ENCODE results near the gene PTPRK. TPM values are rescaled to one million over a fixed set of nuclear protein-coding genes. Genes with fewer than 3 reads are reported as not detected.

PTPRK gene
- polyA plus RNA-seq, 3 donors = 0.01 TPM; not detected in 2

DNA sequence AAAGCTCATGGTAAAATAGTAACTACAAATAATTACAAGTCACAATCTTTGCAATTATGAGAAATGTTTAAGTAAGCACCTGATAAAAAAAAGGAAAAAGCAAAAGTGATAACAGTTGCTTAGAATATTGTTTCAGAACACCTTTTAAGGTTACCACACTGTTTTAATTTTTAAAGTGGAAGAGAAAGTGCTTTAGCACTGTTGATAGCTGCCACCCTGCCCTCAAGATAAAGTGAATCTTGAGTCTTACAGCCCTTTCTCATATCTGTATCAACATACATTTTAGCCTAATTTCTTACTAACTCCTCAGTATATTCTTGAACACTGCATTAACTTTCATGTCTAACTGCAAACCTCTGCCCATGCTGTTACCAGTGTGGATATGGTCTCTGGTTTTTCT, 492.2 kb downstream of the PTPRK start:
- H3K4me3 ChIP-seq (replicated peaks in 1 of 3; ENCODE audit: low read depth in 2 of 3, low read length in 3 of 3) = no peak overlapping the region
- H3K36me3 ChIP-seq (replicated peaks in 1 of 2; ENCODE audit: control insufficient read depth in 1 of 2, insufficient read depth in 2 of 2, low read length in 2 of 2) = no peaks in the 10 kb centered on the region
- no peak for DNase-seq
- TF ChIP-seq, protein P1, sequence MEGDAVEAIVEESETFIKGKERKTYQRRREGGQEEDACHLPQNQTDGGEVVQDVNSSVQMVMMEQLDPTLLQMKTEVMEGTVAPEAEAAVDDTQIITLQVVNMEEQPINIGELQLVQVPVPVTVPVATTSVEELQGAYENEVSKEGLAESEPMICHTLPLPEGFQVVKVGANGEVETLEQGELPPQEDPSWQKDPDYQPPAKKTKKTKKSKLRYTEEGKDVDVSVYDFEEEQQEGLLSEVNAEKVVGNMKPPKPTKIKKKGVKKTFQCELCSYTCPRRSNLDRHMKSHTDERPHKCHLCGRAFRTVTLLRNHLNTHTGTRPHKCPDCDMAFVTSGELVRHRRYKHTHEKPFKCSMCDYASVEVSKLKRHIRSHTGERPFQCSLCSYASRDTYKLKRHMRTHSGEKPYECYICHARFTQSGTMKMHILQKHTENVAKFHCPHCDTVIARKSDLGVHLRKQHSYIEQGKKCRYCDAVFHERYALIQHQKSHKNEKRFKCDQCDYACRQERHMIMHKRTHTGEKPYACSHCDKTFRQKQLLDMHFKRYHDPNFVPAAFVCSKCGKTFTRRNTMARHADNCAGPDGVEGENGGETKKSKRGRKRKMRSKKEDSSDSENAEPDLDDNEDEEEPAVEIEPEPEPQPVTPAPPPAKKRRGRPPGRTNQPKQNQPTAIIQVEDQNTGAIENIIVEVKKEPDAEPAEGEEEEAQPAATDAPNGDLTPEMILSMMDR (IDR thresholded peaks at IDR 0.05) = no peak
- H3K4me3 Mint-ChIP-seq = no peak overlapping the region
- no peaks in the 10 kb centered on the region for H3K4me1 Mint-ChIP-seq
- H3K4me2 ChIP-seq (replicated peaks; ENCODE audit: extremely low read depth, low read length, poor library complexity, severe bottlenecking) = no peak overlapping the region
- no peak overlapping the region for H3K9ac ChIP-seq (ENCODE audit: insufficient read depth, low read length, poor library complexity, severe bottlenecking)
- H3K79me2 ChIP-seq (ENCODE audit: insufficient read depth, low read length) = no peaks in the 10 kb centered on the region
- H4K20me1 ChIP-seq (ENCODE audit: insufficient read depth, low read length) = no peaks in the 10 kb centered on the region
- H3K27me3 Mint-ChIP-seq (ENCODE audit: low read depth in 3 of 3) = no peaks in the 10 kb centered on the region
- H3K27me3 ChIP-seq (ENCODE audit: control insufficient read depth in 2 of 2, insufficient read depth in 2 of 2, low read length in 2 of 2) = no peaks in the 10 kb centered on the region
- H3K27ac Mint-ChIP-seq = no peak overlapping the region
- peaks cover 0 to 2% (median 0%) of the 10 kb centered on the region in 7 donors for H3K9me3 Mint-ChIP-seq
- no peaks in the 10 kb centered on the region for H3K9me3 ChIP-seq (replicated peaks in 1 of 2; ENCODE audit: control insufficient read depth in 1 of 2, insufficient read depth in 1 of 2, low read length in 2 of 2)
- no peaks in the 10 kb centered on the region for H3K36me3 Mint-ChIP-seq
- intact Hi-C loops (cut with micrococcal nuclease) = no loop called here
- H2AFZ ChIP-seq (ENCODE audit: insufficient read depth, low read depth, low read length, poor library complexity, severe bottlenecking) = no peak overlapping the region
- H3K27ac ChIP-seq (ENCODE audit: low read depth in 1 of 2, low read length in 2 of 2) = no peak overlapping the region
- H3K4me1 ChIP-seq (ENCODE audit: control insufficient read depth in 1 of 2, insufficient read depth in 2 of 2, low read length in 2 of 2) = no peaks in the 10 kb centered on the region

DNA sequence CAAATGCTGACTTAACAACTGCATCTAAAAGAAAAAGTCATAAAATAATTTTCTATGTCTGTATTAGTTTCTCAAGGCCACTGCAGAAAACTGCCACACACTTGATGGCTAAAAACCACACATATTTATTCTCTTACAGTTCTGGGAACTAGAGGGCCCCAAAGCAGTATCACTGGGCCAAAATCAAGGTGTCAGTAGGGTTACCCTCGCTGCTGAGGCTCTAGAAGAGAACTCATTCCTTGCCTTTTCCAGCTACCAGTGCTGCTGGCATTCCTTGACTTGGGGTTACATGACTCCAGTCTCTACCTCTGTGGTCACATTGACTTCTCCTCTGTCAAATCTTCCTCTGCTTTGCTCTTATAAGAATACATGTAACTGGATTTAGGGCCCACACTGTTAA, 494.9 kb downstream of the PTPRK start:
- Histone ChIP-seq H3K4me1 (ENCODE audit: control insufficient read depth in 1 of 2, insufficient read depth in 2 of 2, low read length in 2 of 2) (no peaks in the 10 kb centered on the region), H4K20me1 (ENCODE audit: insufficient read depth, low read length) (no peaks in the 10 kb centered on the region), H3K79me2 (ENCODE audit: insufficient read depth, low read length) (no peaks in the 10 kb centered on the region), H3K27me3 (ENCODE audit: control insufficient read depth in 2 of 2, insufficient read depth in 2 of 2, low read length in 2 of 2) (no peaks in the 10 kb centered on the region), H3K9me3 (replicated peaks in 1 of 2; ENCODE audit: control insufficient read depth in 1 of 2, insufficient read depth in 1 of 2, low read length in 2 of 2) (no peaks in the 10 kb centered on the region), H3K36me3 (replicated peaks in 1 of 2; ENCODE audit: control insufficient read depth in 1 of 2, insufficient read depth in 2 of 2, low read length in 2 of 2) (no peaks in the 10 kb centered on the region), H2AFZ (ENCODE audit: insufficient read depth, low read depth, low read length, poor library complexity, severe bottlenecking) (no peak overlapping the region), H3K9ac (ENCODE audit: insufficient read depth, low read length, poor library complexity, severe bottlenecking) (no peak overlapping the region), H3K4me2 (replicated peaks; ENCODE audit: extremely low read depth, low read length, poor library complexity, severe bottlenecking) (no peak overlapping the region), H3K27ac (ENCODE audit: low read depth in 1 of 2, low read length in 2 of 2) (no peak overlapping the region), H3K4me3 (replicated peaks in 1 of 3; ENCODE audit: low read depth in 2 of 3, low read length in 3 of 3) (no peak overlapping the region)
- H3K27ac Mint-ChIP-seq = no peak overlapping the region
- TF ChIP-seq, protein P1 (IDR thresholded peaks at IDR 0.05) = no peak
- no peaks in the 10 kb centered on the region for H3K36me3 Mint-ChIP-seq
- no peaks in the 10 kb centered on the region for H3K4me1 Mint-ChIP-seq
- no peak overlapping the region for H3K4me3 Mint-ChIP-seq
- intact Hi-C loops (cut with micrococcal nuclease) = no loop called here
- H3K27me3 Mint-ChIP-seq (ENCODE audit: low read depth in 3 of 3) = no peaks in the 10 kb centered on the region
- no peak for DNase-seq
- H3K9me3 Mint-ChIP-seq = peaks cover 0 to 11% (median 0%) of the 10 kb centered on the region in 7 donors
- WGBS (ENCODE audit: insufficient coverage) = 78% methylated on average over 1 of the region's 1 CpG

Data from CD14-positive monocyte (primary cell).